PC-3 (cell line): ENCODE measurements around the gene MEF2C.

ENCODE experiments used
- CTCF ChIP-seq: fragments of 300-600 bp; sonication (generic); conservative IDR thresholded peaks from 2 replicates; pipeline ENCODE4 v1.5.1; 2017; ENCODE audit warnings: antibody characterized with exemption, low read depth, mild to moderate bottlenecking, low read length
- EZH2 ChIP-seq: fragments of 300-600 bp; sonication (generic); IDR thresholded peaks from one replicate; pipeline ENCODE4 v1.6.1; 2017; ENCODE audit warnings: antibody characterized with exemption, mild to moderate bottlenecking, low read length; ENCODE audit not compliant: unreplicated experiment
- EZH2phosphoT487 ChIP-seq: fragments of 300-600 bp; sonication (generic); IDR thresholded peaks from 2 replicates; pipeline ENCODE4 v1.6.1; 2018; ENCODE audit warnings: mild to moderate bottlenecking, antibody characterized with exemption, low read length, borderline replicate concordance

- TF ChIP-seq CTCF (no peak), EZH2 (no peak), EZH2phosphoT487 (no peak)
Measured at GRCh38 chr5:88889189-88890069, 6.4 kb upstream of the MEF2C start.
